Left colon (tissue), 2 donors: ENCODE data around the gene ESRRG. TPM values are rescaled to one million over a fixed set of nuclear protein-coding genes. Genes with fewer than 3 reads are reported as not detected.
A peak's percentile ranks its signal among the peaks of the same experiment; 100 is the strongest.
"Not testable (repeated sequence)": the region's sequence is repeated elsewhere in the genome, so short reads cannot be mapped to it uniquely, and the experiment has no call there.

ENCODE experiments used
- ATAC-seq: fragments of 200-7000 bp; cut with Tn5 transposase; one replicate; pipeline ENCODE4 v1.9.1; 2020; ENCODE audit warnings: mild to moderate bottlenecking, moderate library complexity
- DNase-seq, 2 donors: peaks; one replicate each; pipeline ENCODE4 v3.0.0-alpha.2; 2020
- intact Hi-C, 2 donors: fragments of 100-400 bp; cut with DNase I in 1 of 2; cut with micrococcal nuclease in 1 of 2; formaldehyde crosslinking; loops; one replicate each; pipeline versions ENCODE4 v1.11.2 to v1.14.0; 2022; cut with DNase I, micrococcal nuclease
- total RNA-seq, 2 donors: library from RNA; stranded (reverse); fragmentation: NEBNext Ultra II Directional; extraction: Animal tissue kit (Norgen Biotek cat#: 25700); gene quantifications; one replicate each; pipeline ENCODE4 v1.2.1, GENCODE V29; 2021
- donor health status: DM: no; HTN: no; CAD: no.
- donor health status: DM: yes; HTN: yes; CAD: no.

The ESRRG gene
- total RNA-seq, 2 donors from 2014 or later, result 0.61 to 0.73 TPM

DNA sequence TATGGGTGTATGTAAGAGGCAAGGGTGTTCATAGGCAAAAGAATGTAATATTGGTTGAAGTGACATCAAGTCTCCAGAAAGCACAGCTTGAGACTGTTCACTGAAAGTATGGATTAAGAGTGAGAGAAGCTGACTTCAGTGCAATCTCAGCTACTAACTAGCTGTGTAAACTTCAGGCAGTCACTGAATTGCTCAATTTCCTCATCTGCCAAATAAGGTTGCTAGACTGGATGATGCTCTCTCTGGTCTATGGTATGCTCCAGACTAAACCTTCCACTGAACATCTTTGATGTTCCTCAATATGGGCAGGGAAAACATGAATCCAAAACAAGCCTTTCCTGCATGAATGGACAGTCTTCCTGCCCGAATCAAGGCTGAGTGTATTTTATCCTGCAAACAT, 188.2 kb downstream of the ESRRG start:
- DNase-seq (no peak), ATAC-seq (no peak)
- intact Hi-C loops, result no loop called here

DNA sequence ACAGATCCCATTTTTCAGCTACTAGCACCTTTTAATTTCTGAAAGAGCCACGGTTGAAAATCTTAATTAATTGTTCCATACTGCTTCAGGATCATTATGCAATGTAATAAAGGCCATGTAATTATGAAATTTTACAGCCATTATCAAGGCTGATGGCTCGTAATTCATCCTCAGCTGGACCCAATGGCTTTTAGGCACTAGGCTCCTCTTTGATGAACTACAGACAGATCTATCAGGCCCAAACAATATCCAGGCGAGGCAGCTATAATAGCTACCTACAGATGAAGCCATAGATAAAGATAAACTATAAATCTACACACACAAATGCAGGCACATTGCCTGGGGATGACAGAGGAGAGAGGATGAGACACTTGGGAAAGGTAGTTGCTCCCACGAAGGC, 189.5 kb downstream of the ESRRG start:
- no peak for DNase-seq
- no peak for ATAC-seq
- intact Hi-C loops, result no loop called here

- DNase-seq, result no peak
Observed at GRCh38 chr1:216532251-216532798, 190.9 kb downstream of the ESRRG start.

DNA sequence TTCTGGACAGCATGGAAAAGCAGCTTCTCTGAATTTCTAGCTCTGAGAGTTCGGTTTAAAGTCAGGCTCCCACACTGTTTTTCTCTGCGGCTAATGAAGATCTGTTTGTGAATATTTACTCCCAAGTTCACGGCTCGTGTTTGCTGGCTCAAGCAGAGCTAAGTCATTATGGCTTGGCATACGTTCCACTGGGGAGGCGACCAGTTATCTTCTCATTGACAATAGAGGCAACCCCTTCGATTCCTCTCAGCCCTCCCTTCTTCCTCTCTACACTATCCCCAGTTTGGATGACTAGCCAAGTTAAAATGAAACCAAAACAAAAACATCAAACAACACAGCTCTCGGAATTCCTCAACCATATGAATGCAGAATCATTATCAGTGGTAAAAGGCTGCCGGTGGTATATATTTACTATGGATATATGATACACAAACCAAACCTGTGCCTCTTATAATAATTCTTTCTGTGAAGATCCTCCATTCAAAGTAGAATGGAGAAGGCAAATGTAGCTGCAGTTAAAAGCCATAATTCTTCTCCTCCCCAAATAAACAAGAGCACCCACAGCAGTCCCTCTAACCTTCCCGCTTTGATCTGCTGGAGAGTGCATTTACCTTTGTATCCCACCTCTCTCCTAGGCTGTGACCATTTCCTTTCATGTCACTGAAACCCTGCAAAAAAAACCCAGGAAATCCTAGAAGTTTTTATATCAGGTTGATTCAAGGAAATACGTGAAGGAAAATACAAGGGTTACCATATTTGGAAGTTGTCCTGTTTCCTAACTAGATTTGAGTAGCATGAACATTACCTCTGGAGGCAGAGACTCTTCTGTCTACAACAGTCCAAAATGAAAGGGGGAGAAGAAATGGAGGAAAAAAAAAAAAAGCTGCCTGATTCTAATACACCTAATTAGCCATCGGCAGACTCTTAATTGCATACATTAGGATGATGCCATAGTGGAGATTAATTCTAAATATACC, 191.7 kb downstream of the ESRRG start:
- intact Hi-C loops, result no loop called here
- ATAC-seq (peak; percentile 48), DNase-seq (peak in 1 of 2 donors; percentile 7)

More at GRCh38 chr1:216532251-216532798, 190.9 kb downstream of the ESRRG start:
- intact Hi-C loops, result no loop called here
- ATAC-seq, result no peak

DNA sequence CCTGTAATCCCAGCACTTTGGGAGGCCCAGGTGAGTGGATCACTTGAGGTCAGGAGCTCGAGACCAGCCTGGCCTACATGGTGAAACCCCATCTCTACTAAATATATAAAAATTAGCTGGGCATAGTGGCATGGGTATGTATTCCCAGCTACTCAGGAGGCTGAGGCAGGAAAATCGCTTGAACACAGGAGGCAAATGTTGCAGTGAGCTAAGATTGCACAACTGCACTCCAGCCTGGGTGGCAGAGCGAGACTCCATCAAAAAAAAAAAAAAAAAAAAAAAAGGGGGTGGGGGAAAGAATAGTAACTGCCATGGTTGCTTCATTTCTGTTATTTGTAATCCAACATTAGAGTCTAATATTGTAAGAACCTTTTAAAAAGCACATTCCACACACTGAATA, 193.4 kb downstream of the ESRRG start:
- ATAC-seq, DNase-seq, intact Hi-C loops: not testable (repeated sequence)

DNA sequence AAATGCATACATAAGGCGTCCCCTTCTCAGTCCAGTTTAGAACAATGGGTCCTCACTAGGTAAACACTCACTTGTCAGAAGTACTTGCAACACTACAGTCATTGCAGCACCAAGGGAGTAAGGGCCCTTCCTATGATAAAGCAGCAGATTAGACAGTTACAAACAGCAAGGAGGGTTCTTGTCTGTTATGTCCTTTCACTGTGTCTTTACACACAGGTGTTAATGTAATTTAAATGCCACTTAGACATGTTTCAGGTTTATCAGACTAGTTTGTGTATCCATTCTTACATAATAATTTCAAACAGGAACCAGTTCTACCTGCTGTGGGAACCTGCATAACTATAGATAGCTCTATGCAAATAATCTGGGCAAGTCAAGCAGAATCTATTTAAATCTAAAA, 194.4 kb downstream of the ESRRG start:
- intact Hi-C loops, result no loop called here
- peak; percentile 73 for ATAC-seq
- no peak for DNase-seq

GRCh38 chr1:216523449-216524190, 199.6 kb downstream of the ESRRG start:
- DNase-seq (no peak), ATAC-seq (no peak)
- intact Hi-C loops, result no loop called here

GRCh38 chr1:216523043-216523442, 200.2 kb downstream of the ESRRG start:
- DNase-seq, result no peak
- ATAC-seq, result no peak
- intact Hi-C loops, result no loop called here

- no peak for DNase-seq
- ATAC-seq, result no peak
- intact Hi-C loops, result no loop called here
Observed at GRCh38 chr1:216521477-216521876, 201.8 kb downstream of the ESRRG start.

- ATAC-seq, result no peak
- intact Hi-C loops, result no loop called here
- no peak for DNase-seq
Observed at GRCh38 chr1:216518844-216519627, 204.2 kb downstream of the ESRRG start.

DNA sequence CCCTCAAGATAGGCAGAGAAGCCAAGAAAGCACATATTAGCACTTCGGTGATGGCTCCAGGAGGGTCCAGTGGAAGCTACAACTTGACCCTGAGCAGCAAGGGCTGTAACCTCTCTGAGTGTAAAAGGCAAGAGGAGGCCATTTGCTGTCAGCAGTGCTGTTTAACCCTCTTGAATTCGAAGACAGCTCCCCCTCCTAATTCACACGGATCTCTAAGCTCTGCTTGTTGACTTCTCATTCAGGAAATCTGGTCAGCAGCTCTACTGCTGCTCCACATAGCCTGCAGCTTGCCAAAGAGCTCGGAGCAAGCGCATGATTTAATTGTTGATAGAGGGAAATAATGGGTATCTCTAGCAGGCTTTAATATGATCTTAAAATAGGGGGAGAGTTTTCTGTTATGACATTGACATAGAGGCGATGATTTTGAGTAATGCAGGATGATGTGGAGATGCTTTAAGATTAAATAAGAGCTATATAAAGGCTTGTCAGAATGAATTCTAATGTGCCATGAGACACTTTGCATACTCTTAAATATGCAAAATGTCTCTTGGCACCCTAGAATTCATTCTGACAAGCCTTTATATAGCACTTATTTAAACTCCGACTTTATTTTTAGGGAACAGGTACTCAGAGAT, 220.6 kb downstream of the ESRRG start:
- intact Hi-C loops, result no loop called here
- ATAC-seq (no peak), DNase-seq (no peak)

DNA sequence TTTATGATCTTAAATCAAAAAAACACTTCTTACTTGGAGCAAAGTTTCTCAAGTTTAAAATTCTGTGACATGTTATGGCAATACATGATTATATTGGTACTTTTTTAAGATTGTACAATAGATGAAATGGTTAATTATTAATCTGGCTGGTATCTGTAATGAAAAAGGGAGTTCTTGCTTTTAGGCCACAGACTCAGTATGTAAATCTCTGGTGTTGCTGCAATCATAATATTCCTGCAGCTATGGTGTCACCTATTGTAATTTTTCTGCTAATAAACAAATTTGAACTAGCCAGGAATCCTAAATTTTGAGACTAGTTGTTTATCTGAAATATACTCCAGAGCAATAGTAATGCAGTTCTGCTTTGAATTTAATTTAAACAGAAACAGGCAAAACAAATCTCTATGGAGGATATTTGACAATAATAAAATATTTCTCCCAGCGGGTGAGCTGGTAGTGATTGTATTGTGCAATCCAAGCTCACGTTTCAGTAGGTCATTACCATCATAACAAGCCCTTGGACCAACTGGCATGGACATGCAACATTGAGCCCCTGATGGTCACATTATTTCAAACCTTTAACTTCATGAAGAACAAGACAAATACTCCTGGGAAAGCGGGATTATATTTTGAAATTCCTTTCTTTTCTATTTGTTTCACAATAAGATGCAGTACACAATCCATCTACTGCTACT, 222.8 kb downstream of the ESRRG start:
- peak; percentile 41 for ATAC-seq

DNA sequence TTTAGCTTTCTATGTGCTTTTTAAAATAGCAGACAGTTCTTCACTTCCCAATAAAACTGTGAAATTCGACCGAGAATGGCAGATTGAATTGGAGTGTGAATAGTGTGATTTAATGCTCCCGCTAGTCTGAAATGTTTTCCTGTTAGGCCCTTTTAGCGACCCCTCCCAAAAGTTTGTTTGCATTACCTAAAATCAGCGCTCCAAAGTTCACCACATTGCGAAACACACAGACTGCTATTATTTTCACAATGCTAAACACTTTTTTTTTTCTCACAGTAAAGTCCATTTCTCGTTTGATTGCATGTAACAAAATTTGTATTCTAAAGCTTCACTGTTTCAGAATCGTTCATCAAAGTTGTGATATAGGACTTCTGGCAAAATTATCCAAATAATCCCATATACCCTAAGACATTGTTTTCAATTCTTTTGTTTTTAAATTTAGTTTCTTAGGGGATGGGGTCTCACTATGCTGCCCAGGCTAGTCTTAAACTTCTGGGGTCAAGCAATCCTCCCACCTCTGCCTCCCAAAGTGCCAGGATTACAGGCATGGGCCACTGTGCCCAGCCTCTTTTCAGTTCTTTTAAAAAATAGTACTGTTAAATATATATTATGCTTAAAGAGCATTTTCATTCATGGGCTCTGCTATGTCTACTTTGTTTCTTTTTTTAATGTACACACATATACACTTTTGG, 223.5 kb downstream of the ESRRG start:
- intact Hi-C loops, result no loop called here
- DNase-seq (peak in 1 of 2 donors; percentile 12), ATAC-seq (peak; percentile 74)

More for the DNA sequence above, 222.8 kb downstream of the ESRRG start:
- no peak for DNase-seq
- intact Hi-C loops, result no loop called here

GRCh38 chr1:216498277-216498676, 225.0 kb downstream of the ESRRG start:
- ATAC-seq (no peak), DNase-seq (no peak)
- intact Hi-C loops, result no loop called here

DNA sequence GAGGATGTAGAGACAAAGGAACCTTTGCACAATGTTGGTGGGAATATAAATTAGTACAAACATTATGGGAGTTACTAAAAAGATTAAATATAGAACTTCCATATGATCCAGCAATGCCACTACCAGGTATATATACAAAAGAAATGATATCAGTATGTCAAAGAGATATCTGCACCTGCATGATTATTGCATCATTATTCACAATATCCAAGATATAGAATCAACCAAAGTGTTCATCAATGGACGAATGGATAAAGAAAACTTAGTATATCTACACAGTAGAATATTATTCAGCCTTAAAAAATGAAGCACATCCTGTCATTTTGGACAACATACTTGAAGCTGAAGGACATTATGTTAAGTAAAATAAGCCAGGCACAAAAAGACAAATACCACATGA, 238.2 kb downstream of the ESRRG start:
- ATAC-seq (no peak), DNase-seq (no peak)
- intact Hi-C loops, result no loop called here

- intact Hi-C loops, result no loop called here
- DNase-seq (no peak), ATAC-seq (no peak)
Observed at GRCh38 chr1:216483672-216484401, 239.4 kb downstream of the ESRRG start.

- ATAC-seq (no peak), DNase-seq (no peak)
- intact Hi-C loops, result no loop called here
Observed at GRCh38 chr1:216482620-216483019, 240.6 kb downstream of the ESRRG start.
